Caco-2 (cell line): ENCODE results near the gene THAP11. TPM values are rescaled to one million over a fixed set of nuclear protein-coding genes. Genes with fewer than 3 reads are reported as not detected.
A peak's percentile ranks its signal among the peaks of the same experiment; 100 is the strongest.

Experiments
- BruUV-seq: library from RNA; stranded (reverse); fragments of 400-500 nt; replicated peaks from 2 replicates; lab custom pipeline; 2021; lab: Mats Ljungman, UMichigan
- CTCF ChIA-PET: fragments of 300-600 bp; sonication (Branson Sonifier 250); formaldehyde crosslinking; loops from one replicate; lab custom pipeline; 2022; ENCODE audit warnings: antibody characterized with exemption; lab: Charles Lee
- POLR2A ChIA-PET: fragments of 300-600 bp; sonication (Branson Sonifier 250); formaldehyde crosslinking; loops from one replicate; lab custom pipeline; 2022; ENCODE audit warnings: antibody characterized with exemption; lab: Charles Lee
- DNase-seq, 2 experiments: peaks; one replicate each; pipeline versions ENCODE4 v3.0.0 to v3.0.0-alpha.2; 2020 to 2022
- H3K27me3 ChIP-seq: replicated peaks from 2 replicates; pipeline ENCODE4 v1.6.0; 2011; ENCODE audit warnings: low read length; ENCODE audit not compliant: control insufficient read depth, insufficient read depth
- H3K36me3 ChIP-seq: 2 replicates; pipeline ENCODE4 v1.5.1; 2011; ENCODE audit warnings: low read length; ENCODE audit not compliant: control insufficient read depth, insufficient read depth
- H3K4me1 ChIP-seq: fragments of 250-450 bp; sonication (Bioruptor Pico); 2 replicates; pipeline ENCODE4 v1.5.1; 2020; ENCODE audit warnings: mild to moderate bottlenecking
- H3K4me3 ChIP-seq: 2 replicates; pipeline ENCODE4 v1.5.1; 2011; ENCODE audit warnings: low read depth, mild to moderate bottlenecking, control low read depth, low read length
- H3K9me3 ChIP-seq: fragments of 250-450 bp; sonication (Bioruptor Pico); 2 replicates; pipeline ENCODE4 v1.5.1; 2020; ENCODE audit warnings: mild to moderate bottlenecking, moderate library complexity
- H3K27ac Mint-ChIP-seq: one replicate; pipeline ENCODE4 v1.8.0; 2022; ENCODE audit warnings: mixed read lengths; ENCODE audit not compliant: unreplicated experiment
- H3K27me3 Mint-ChIP-seq: one replicate; pipeline ENCODE4 v1.8.0; 2022; ENCODE audit warnings: mixed read lengths; ENCODE audit not compliant: insufficient read depth, unreplicated experiment
- H3K36me3 Mint-ChIP-seq: one replicate; pipeline ENCODE4 v1.8.0; 2022; ENCODE audit warnings: mild to moderate bottlenecking, mixed read lengths; ENCODE audit not compliant: insufficient read depth, unreplicated experiment
- H3K4me1 Mint-ChIP-seq: one replicate; pipeline ENCODE4 v1.8.0; 2022; ENCODE audit warnings: low read depth, mixed read lengths; ENCODE audit not compliant: unreplicated experiment
- H3K4me3 Mint-ChIP-seq: one replicate; pipeline ENCODE4 v1.8.0; 2022; ENCODE audit warnings: mild to moderate bottlenecking, moderate library complexity, mixed read lengths; ENCODE audit not compliant: unreplicated experiment
- H3K9me3 Mint-ChIP-seq: one replicate; pipeline ENCODE4 v1.8.0; 2022; ENCODE audit warnings: mixed read lengths; ENCODE audit not compliant: unreplicated experiment
- CTCF ChIP-seq, 2 experiments: fragments of 200-600 bp in 1 of 2; IDR thresholded peaks; 1 replicate in 1 of 2; 2 replicates in 1 of 2; pipeline versions ENCODE4 v1.5.1 to v1.8.0; 2011 to 2022; ENCODE audit warnings: antibody characterized with exemption in 1 of 2, control low read depth in 1 of 2, inconsistent platforms in 1 of 2, low read depth in 1 of 2, low read length in 1 of 2, mild to moderate bottlenecking in 1 of 2, moderate library complexity in 1 of 2; ENCODE audit not compliant: insufficient read depth in 1 of 2, severe bottlenecking in 1 of 2, unreplicated experiment in 1 of 2
- intact Hi-C: fragments of 100-400 bp; cut with micrococcal nuclease; formaldehyde crosslinking; loops from one replicate; pipeline ENCODE4 v1.10.0; 2022; ENCODE audit not compliant: unreplicated experiment
- total RNA-seq: library from RNA; stranded (reverse); gene quantifications from 2 replicates; pipeline ENCODE4 v1.2.3, GENCODE V29; 2022

Gene THAP11
- total RNA-seq, 1 experiment from 2014 or later = 46.8 TPM

- no peak for DNase-seq
- peaks cover 45% of the 10 kb centered on the region for H3K4me1 Mint-ChIP-seq
- intact Hi-C loops = no loop called here
- Histone ChIP-seq H3K4me1 (peaks cover 29% of the 10 kb centered on the region), H3K27me3 (no peaks in the 10 kb centered on the region), H3K9me3 (no peaks in the 10 kb centered on the region), H3K4me3 (no peak overlapping the region), H3K36me3 (peaks cover 21% of the 10 kb centered on the region)
- BruUV-seq = no TSS peak
- H3K36me3 Mint-ChIP-seq = peaks cover 80% of the 10 kb centered on the region
- CTCF ChIA-PET = interaction anchor here (1.3 kb wide), 1 partner anchor 62 kb away, joined by 3 read pairs; no protein-coding TSS in a partner anchor
- TF ChIP-seq CTCF (IDR thresholded peaks at IDR 0.05; ENCODE audit: insufficient read depth in 1 of 2, low read depth in 1 of 2, low read length in 1 of 2, severe bottlenecking in 1 of 2, unreplicated experiment in 1 of 2) = no peak
- no peaks in the 10 kb centered on the region for H3K9me3 Mint-ChIP-seq
- POLR2A ChIA-PET = no interaction called here
- H3K27ac Mint-ChIP-seq = no peak overlapping the region
- no peak overlapping the region for H3K4me3 Mint-ChIP-seq
- no peaks in the 10 kb centered on the region for H3K27me3 Mint-ChIP-seq
Measured at GRCh38 chr16:67878846-67879245, 36.7 kb downstream of the THAP11 start.

- peaks cover 44% of the 10 kb centered on the region for H3K4me1 Mint-ChIP-seq
- H3K36me3 Mint-ChIP-seq = peaks cover 85% of the 10 kb centered on the region
- no TSS peak for BruUV-seq
- no peaks in the 10 kb centered on the region for H3K27me3 Mint-ChIP-seq
- TF ChIP-seq CTCF (IDR thresholded peaks at IDR 0.05; ENCODE audit: insufficient read depth in 1 of 2, low read depth in 1 of 2, low read length in 1 of 2, severe bottlenecking in 1 of 2, unreplicated experiment in 1 of 2) = no peak
- Histone ChIP-seq H3K4me1 (peaks cover 30% of the 10 kb centered on the region), H3K36me3 (peaks cover 19% of the 10 kb centered on the region), H3K9me3 (no peaks in the 10 kb centered on the region), H3K27me3 (no peaks in the 10 kb centered on the region), H3K4me3 (no peak overlapping the region)
- no peak overlapping the region for H3K27ac Mint-ChIP-seq
- no peaks in the 10 kb centered on the region for H3K9me3 Mint-ChIP-seq
- intact Hi-C loops = no loop called here
- no peak for DNase-seq
- ChIA-PET POLR2A (no interaction called here), CTCF (interaction anchor here (1.6 kb wide), 1 partner anchor 14 kb away, joined by 4 read pairs; no protein-coding TSS in a partner anchor)
- no peak overlapping the region for H3K4me3 Mint-ChIP-seq
Measured at GRCh38 chr16:67879462-67879861, 37.3 kb downstream of the THAP11 start.

GRCh38 chr16:67879936-67880335 lies 37.8 kb downstream of the THAP11 start:
- intact Hi-C loops = no loop called here
- no peak for TF ChIP-seq CTCF (IDR thresholded peaks at IDR 0.05; ENCODE audit: insufficient read depth in 1 of 2, low read depth in 1 of 2, low read length in 1 of 2, severe bottlenecking in 1 of 2, unreplicated experiment in 1 of 2)

More at GRCh38 chr16:67879936-67880335, 37.8 kb downstream of the THAP11 start:
- Mint-ChIP-seq H3K36me3 (peaks cover 89% of the 10 kb centered on the region), H3K9me3 (no peaks in the 10 kb centered on the region), H3K27ac (peak overlapping the region; percentile 96), H3K4me1 (peaks cover 44% of the 10 kb centered on the region), H3K4me3 (no peak overlapping the region), H3K27me3 (no peaks in the 10 kb centered on the region)
- H3K9me3 ChIP-seq = no peaks in the 10 kb centered on the region
- POLR2A ChIA-PET = no interaction called here
- H3K36me3 ChIP-seq = peaks cover 20% of the 10 kb centered on the region
- H3K27me3 ChIP-seq = no peaks in the 10 kb centered on the region
- DNase-seq = no peak
- BruUV-seq = no TSS peak
- H3K4me3 ChIP-seq = no peak overlapping the region
- peaks cover 33% of the 10 kb centered on the region for H3K4me1 ChIP-seq
- CTCF ChIA-PET = interaction anchor here (1.6 kb wide), 1 partner anchor 15 kb away, joined by 4 read pairs; no protein-coding TSS in a partner anchor
